C4-2B (cell line): ENCODE data around the gene RAB26.

Experiments
- H3K27ac ChIP-seq: fragments of 450-650 bp; 2 replicates; pipeline ENCODE4 v1.5.1; 2017
- ZFX ChIP-seq: fragments of 450-650 bp; IDR thresholded peaks from 2 replicates; pipeline ENCODE4 v1.6.1; 2017
- TF ChIP-seq, protein P1 (sequence below): fragments of 450-650 bp; conservative IDR thresholded peaks from 2 replicates; pipeline ENCODE4 v1.5.1; 2017; ENCODE audit warnings: mild to moderate bottlenecking

The RAB26 gene

DNA sequence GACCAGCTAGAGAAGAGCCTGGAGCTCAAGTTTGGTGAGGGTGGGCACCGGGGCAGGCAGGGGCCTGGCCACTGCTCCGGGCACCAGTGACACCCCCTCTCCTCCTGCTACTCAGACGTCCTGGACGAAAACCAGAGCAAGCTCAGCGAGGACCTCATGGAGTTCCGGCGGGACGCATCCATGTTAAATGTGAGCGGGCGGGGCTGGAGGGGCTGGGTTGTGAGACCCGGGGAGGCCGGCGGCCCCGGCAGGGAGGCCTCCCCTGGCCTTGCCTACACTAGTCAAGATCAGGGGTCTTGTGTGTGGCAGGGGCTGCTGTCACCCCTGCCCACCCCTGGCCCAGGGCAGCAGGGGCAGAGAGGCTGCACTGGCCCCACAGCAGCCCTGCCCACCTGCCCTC lies 24.9 kb downstream of the RAB26 start:
- no peak overlapping the region for H3K27ac ChIP-seq
- TF ChIP-seq, protein P1, sequence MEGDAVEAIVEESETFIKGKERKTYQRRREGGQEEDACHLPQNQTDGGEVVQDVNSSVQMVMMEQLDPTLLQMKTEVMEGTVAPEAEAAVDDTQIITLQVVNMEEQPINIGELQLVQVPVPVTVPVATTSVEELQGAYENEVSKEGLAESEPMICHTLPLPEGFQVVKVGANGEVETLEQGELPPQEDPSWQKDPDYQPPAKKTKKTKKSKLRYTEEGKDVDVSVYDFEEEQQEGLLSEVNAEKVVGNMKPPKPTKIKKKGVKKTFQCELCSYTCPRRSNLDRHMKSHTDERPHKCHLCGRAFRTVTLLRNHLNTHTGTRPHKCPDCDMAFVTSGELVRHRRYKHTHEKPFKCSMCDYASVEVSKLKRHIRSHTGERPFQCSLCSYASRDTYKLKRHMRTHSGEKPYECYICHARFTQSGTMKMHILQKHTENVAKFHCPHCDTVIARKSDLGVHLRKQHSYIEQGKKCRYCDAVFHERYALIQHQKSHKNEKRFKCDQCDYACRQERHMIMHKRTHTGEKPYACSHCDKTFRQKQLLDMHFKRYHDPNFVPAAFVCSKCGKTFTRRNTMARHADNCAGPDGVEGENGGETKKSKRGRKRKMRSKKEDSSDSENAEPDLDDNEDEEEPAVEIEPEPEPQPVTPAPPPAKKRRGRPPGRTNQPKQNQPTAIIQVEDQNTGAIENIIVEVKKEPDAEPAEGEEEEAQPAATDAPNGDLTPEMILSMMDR: no peak
- no peak for TF ChIP-seq ZFX

DNA sequence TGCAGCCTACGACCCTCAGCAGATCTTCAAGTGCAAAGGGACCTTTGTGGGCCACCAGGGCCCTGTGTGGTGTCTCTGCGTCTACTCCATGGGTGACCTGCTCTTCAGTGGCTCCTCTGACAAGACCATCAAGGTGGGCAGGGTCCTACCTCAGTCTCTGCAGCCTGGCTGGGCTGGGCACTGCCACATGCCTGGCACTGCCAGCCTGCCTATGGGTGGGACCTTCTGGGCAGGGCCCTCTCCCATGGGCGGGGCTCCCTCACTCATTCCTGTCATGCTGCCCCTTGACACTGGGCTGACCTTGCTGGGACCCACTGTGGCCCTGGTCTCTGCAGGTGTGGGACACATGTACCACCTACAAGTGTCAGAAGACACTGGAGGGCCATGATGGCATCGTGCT lies 25.5 kb downstream of the RAB26 start:
- no peak overlapping the region for H3K27ac ChIP-seq
- no peak for TF ChIP-seq ZFX
- TF ChIP-seq, protein P1: no peak

DNA sequence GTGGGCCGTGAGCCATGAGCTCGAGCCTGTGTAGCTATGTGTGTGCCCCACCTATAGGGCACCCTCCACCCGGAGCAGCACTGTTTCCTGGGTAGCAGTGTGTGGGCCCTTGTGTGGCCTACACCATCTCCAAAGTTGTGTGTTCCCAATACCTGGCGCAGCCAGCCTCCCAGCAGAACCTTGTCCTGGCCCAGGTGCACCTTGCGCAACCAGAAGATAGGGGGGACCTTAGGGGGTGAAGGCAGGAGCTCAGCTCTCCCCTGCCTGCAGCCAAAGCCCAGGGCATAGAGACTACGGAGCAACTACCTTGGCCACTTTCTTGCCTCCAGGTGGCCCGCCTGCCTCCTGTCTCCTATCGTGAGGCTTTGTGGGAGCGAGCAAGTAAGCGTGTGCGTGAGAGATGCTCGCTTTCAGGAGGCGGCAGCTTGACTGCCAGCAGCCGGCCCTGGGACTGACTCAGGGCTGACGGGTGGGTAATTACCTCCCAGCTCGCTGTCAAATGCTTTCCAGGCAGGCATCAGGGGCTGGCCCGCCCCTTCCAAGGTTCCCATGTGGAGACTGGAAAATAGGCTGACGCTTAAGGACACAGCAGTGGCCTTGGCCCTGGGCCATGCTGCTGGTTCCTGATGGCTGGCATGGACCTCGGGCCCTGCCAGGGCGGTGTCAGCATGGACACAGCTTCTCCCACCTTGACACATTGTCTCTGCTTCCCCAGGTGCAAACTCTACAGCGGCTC lies 26.1 kb downstream of the RAB26 start:
- no peak overlapping the region for H3K27ac ChIP-seq
- no peak for TF ChIP-seq ZFX
- TF ChIP-seq, protein P1: no peak

DNA sequence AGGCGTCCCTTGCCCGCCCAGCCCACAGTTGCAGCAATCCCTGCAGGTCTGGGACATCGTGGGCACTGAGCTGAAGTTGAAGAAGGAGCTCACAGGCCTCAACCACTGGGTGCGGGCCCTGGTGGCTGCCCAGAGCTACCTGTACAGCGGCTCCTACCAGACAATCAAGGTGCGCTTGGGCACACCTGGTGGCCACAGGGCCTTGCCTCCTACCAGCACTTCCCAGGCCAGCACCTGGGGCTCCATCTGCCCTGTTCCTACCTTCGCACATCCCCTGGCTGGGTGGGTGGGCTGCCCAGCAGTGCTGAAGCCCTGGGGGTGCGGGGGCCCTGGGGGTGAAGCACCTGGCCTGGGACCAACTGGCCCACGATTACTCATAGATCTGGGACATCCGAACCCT lies 27.0 kb downstream of the RAB26 start:
- TF ChIP-seq, protein P1: no peak
- no peak for TF ChIP-seq ZFX
- H3K27ac ChIP-seq: no peak overlapping the region

DNA sequence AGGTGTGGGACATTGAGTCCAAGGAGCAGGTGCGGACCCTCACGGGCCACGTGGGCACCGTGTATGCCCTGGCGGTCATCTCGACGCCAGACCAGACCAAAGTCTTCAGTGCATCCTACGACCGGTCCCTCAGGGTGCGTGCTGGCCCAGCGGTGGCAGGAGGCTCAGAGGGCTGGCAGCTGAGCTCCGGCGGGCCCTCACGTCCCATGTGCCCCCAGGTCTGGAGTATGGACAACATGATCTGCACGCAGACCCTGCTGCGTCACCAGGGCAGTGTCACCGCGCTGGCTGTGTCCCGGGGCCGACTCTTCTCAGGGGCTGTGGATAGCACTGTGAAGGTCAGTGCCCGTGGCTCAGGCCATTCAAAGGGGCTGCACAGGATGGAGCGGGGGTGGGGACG lies 27.6 kb downstream of the RAB26 start:
- no peak overlapping the region for H3K27ac ChIP-seq
- no peak for TF ChIP-seq ZFX
- TF ChIP-seq, protein P1: no peak

DNA sequence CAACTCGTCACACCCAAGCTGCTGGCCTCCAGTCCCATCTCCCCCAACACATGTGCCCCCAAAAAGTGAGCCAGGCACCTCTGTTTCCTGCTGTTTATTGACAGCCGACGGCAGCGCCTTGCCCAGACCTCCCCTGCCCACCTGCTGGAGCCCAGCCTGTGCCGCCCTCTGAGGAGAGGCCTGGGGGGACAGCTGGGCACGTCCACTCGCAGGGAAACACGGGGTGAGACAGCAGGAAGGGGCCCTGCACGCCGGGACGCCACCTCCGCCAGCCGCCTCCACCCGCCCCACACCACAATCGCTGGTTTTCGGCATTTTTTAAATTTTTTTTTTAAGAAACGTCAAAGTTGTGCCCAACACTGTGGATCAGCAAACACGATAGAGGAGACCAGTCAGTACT lies 28.7 kb downstream of the RAB26 start:
- TF ChIP-seq ZFX: no peak
- TF ChIP-seq, protein P1: no peak
- no peak overlapping the region for H3K27ac ChIP-seq

DNA sequence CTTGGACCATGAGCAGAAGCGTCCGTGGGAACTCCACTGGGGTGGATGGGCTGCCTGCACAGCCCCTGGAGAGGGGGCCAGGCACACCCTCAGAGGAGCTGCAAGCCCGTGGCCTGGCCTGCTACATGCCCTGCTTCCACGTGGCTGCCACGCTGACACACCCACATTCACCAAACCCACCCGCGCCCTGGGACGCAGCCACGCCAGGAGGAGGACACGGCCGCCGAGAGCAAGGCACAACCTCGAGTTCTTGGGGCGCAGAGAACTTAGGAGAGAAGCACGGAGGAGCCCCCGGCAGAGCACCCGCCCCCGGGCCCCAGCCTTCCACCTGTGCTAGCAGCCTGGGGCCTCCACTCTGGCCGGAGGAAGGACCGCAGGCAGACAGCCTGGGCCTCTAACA lies 29.1 kb downstream of the RAB26 start:
- no peak for TF ChIP-seq ZFX
- TF ChIP-seq, protein P1: no peak

More for the DNA sequence above, 29.1 kb downstream of the RAB26 start:
- no peak overlapping the region for H3K27ac ChIP-seq
